Small intestine (tissue), 7 donors: ENCODE data around the gene ADCY4. TPM values are rescaled to one million over a fixed set of nuclear protein-coding genes. Genes with fewer than 3 reads are reported as not detected.

Source experiments
- DNase-seq, 2 donors: peaks; one replicate each; pipeline versions ENCODE4 v3.0.0 to v3.0.0-alpha.2; 2013
- FAIRE-seq: peaks from 2 replicates; lab custom pipeline; 2012; peaks lifted over from hg19 to GRCh38; lab: Jason Lieb, UNC
- H3K27ac ChIP-seq, 3 donors: one replicate each; pipeline ENCODE4 v1.5.1; 2013; ENCODE audit warnings: low read length in 2 of 3, mild to moderate bottlenecking in 2 of 3, control low read depth in 1 of 3, inconsistent platforms in 1 of 3, low read depth in 1 of 3, moderate library complexity in 1 of 3
- H3K27me3 ChIP-seq, 3 donors: one replicate each; pipeline ENCODE4 v1.6.1; 2013; ENCODE audit warnings: low read length in 3 of 3, inconsistent platforms in 1 of 3; ENCODE audit not compliant: control insufficient read depth in 3 of 3, insufficient read depth in 3 of 3
- H3K36me3 ChIP-seq, 3 donors: one replicate each; pipeline ENCODE4 v1.6.1; 2013; ENCODE audit warnings: low read length in 3 of 3, inconsistent platforms in 1 of 3, low read depth in 1 of 3, mild to moderate bottlenecking in 1 of 3, moderate library complexity in 1 of 3; ENCODE audit not compliant: control insufficient read depth in 3 of 3, insufficient read depth in 2 of 3
- H3K4me1 ChIP-seq, 3 donors: one replicate each; pipeline ENCODE4 v1.6.1; 2013; ENCODE audit warnings: low read length in 2 of 3, inconsistent platforms in 1 of 3, low read depth in 1 of 3, mild to moderate bottlenecking in 1 of 3, moderate library complexity in 1 of 3; ENCODE audit not compliant: control insufficient read depth in 3 of 3, insufficient read depth in 2 of 3
- H3K4me3 ChIP-seq, 3 donors: one replicate each; pipeline ENCODE4 v1.5.1; 2013; ENCODE audit warnings: low read length in 3 of 3, control low read depth in 1 of 3, inconsistent platforms in 1 of 3, low read depth in 1 of 3, mild to moderate bottlenecking in 1 of 3, moderate library complexity in 1 of 3
- H3K9me3 ChIP-seq, 2 donors: one replicate each; pipeline ENCODE4 v1.6.1; 2013; ENCODE audit warnings: low read depth in 1 of 2, low read length in 1 of 2; ENCODE audit not compliant: control insufficient read depth in 2 of 2, insufficient read depth in 1 of 2
- WGBS, 3 donors: extraction: QIAGEN DNeasy Blood & Tissue Kit; methylation state at CpG; one replicate each; pipeline ENCODE4 v1.1.7; 2013; 5-methylcytosine and 5-hydroxymethylcytosine counted together
- polyA plus RNA-seq, 4 donors: library from polyadenylated mRNA; stranded (reverse) in 3 of 4; unstranded in 1 of 4; fragments of 200-250 nt in 3 of 4; fragments of 120-200 nt in 1 of 4; gene quantifications; one replicate each; pipeline versions ENCODE4 v1.2.1 to v1.2.3, GENCODE V29; 2013
- donor health status: healthy with polysubstance abuse.
- donor health status: control.
- donor health status: control.
- donor health status: Bipolar disorder and iron deficiency.
- donor health status: healthy.

ADCY4 gene
- polyA plus RNA-seq, 4 donors = 3.4 to 16.4 (median 6.1) TPM

DNA sequence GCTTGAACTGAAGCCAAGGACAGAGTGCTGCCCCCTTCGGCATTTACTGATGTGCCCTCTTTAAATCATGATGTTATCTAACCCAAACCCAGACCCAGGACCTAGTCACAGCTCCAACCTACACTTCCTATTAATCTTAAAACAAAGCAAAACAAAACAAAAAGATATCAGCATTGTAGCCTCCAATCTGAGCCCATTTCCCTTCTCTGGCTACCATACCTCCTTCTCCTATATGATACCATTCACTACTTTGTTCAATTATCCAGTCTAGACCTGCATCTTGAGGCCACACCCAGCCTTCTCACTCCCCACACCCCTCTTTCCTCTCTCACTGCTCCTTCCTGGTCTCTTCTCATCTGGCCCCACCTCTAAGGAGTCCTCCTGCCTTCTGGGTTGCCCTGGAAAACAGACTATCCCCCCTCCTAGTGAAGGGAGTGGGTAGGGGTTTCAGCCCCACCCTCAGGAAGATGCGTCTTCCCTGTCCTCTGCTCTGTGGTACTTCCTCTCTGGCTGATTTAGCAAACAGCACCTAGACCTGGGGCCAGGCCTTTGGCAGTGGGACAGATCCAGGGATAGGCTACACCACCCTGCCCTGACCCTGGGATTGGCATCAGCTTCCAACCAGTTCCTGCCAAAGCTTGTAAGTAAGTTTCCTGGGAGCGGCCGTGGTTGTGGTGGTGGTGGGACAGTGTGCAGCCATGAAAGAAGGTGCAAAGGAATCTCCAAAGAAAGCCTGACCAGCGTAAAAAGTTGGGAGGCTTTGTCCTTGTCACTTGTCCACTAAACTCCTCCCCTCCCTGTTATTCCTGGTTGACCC, 20.3 kb downstream of the ADCY4 start:
- Histone ChIP-seq H3K4me3 (no peak overlapping the region), H3K27ac (peak overlapping the region in 1 of 3 donors; percentile 76), H3K4me1 (peaks cover 9 to 27% (median 12%) of the 10 kb centered on the region in 3 donors), H3K27me3 (peaks cover 0 to 44% (median 3%) of the 10 kb centered on the region in 3 donors), H3K9me3 (no peaks in the 10 kb centered on the region), H3K36me3 (peaks cover 0 to 19% (median 0%) of the 10 kb centered on the region in 3 donors)
- WGBS, 3 donors = 77 to 82% (median 80%) methylated on average over 5 of the region's 5 CpGs
- DNase-seq = no peak
- FAIRE-seq = no peak

DNA sequence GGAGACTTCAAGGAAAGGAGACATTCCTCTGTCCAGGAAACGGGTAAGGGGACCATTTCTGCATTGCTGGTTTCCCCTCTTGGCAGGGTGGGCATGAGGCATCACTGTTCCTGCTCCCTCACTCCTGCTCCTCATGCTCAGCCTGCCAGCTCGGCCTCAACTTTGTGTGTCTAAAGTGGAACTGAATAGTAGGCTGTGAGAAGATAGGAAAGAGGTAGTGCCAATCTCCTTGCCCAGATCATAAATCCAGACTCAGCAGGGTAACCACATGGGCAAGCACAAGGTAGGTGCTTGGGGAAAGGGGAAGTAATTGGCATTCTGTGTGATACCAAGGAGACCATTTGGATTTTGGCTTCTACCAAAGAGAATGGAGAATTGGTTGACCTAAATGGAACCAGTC, 21.0 kb downstream of the ADCY4 start:
- Histone ChIP-seq H3K27ac (peak overlapping the region in 1 of 3 donors; percentile 46), H3K4me1 (peaks cover 9 to 34% (median 18%) of the 10 kb centered on the region in 3 donors), H3K27me3 (peaks cover 0 to 40% (median 0%) of the 10 kb centered on the region in 3 donors), H3K36me3 (peaks cover 0 to 21% (median 0%) of the 10 kb centered on the region in 3 donors), H3K9me3 (no peaks in the 10 kb centered on the region), H3K4me3 (no peak overlapping the region)
- no peak for DNase-seq
- FAIRE-seq = no peak
- 81 to 91% (median 90%) methylated on average over 2 of the region's 2 CpGs for WGBS, 3 donors

DNA sequence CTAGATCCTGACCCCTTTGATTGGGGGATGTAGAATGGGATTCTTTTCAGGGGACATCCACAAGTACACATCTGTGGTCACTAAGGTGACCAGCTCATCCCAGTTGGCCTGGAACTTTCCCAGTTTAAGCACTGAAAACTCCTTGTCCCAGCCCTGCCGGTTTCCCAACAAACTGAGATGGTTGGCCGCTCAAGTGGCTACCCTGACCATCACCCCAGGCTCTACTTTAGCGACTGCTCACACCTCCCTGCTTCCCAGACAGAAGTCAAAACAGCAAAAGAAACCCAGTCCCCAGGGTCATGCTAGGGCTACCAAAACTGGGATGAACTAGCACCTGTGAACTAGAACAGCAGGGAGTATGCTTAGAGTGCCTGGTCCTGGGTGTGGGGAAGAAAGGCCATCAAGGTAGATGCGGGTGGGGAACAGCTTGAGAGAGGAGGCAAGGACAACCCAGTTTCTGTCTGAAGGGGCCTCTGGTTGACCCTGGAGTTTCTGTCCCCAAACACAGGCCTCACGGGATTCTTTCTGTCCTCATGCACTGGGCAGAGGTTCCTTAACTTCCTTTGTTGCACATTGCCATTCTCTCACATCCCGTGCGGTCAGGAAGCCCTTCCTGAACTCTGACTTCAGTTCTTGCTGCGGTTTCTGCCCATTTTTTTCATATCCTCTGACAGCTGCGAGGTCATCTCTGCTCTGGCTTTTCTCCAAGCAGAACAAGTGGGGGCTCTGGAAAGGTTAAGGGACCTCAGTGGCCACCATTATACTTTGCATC, 21.9 kb downstream of the ADCY4 start:
- H3K27ac ChIP-seq = peak overlapping the region in 2 of 3 donors; percentile 16 to 81
- FAIRE-seq = no peak
- DNase-seq = peak in 1 of 2 donors; percentile 52
- H3K4me3 ChIP-seq = no peak overlapping the region
- H3K4me1 ChIP-seq = peaks cover 9 to 38% (median 19%) of the 10 kb centered on the region in 3 donors
- H3K9me3 ChIP-seq = no peaks in the 10 kb centered on the region
- peaks cover 0 to 26% (median 0%) of the 10 kb centered on the region in 3 donors for H3K36me3 ChIP-seq
- WGBS, 3 donors = 63 to 79% (median 75%) methylated on average over 9 of the region's 9 CpGs
- peaks cover 0 to 31% (median 0%) of the 10 kb centered on the region in 3 donors for H3K27me3 ChIP-seq

- Histone ChIP-seq H3K27ac (peak overlapping the region in 2 of 3 donors; percentile 74 to 83), H3K4me3 (peak overlapping the region in 2 of 3 donors; percentile 18 to 54), H3K36me3 (peaks cover 0 to 34% (median 0%) of the 10 kb centered on the region in 3 donors), H3K27me3 (peaks cover 0 to 22% (median 0%) of the 10 kb centered on the region in 3 donors), H3K9me3 (no peaks in the 10 kb centered on the region), H3K4me1 (peaks cover 9 to 45% (median 19%) of the 10 kb centered on the region in 3 donors)
- FAIRE-seq (no peak), DNase-seq (no peak)
- 88 to 100% (median 90%) methylated on average over 1 of the region's 1 CpG for WGBS, 3 donors
Measured at GRCh38 chr14:24311837-24312615, 22.8 kb downstream of the ADCY4 start.

GRCh38 chr14:24310646-24311604, 23.9 kb downstream of the ADCY4 start, which contains the start of gene LTB4R:
LTB4R (plus strand) TSS chr14:24311502; CDS start chr14:24315652, 4,150 bp downstream.
- peak within 1 kb of the TSS; percentile 67 to 83 (median 74) for H3K27ac ChIP-seq
- FAIRE-seq (no peak), DNase-seq (peak; percentile 63 to 81)
- peaks cover 5 to 42% (median 8%) of the 10 kb centered on the region in 3 donors for H3K36me3 ChIP-seq
- WGBS, 3 donors = 25 to 43% (median 25%) methylated on average over 85 to 99 of the region's 99 CpGs
- H3K27me3 ChIP-seq = peaks cover 0 to 14% (median 0%) of the 10 kb centered on the region in 3 donors
- peak within 1 kb of the TSS; percentile 12 to 54 (median 18) for H3K4me3 ChIP-seq
- no peaks in the 10 kb centered on the region for H3K9me3 ChIP-seq
- peaks cover 9 to 55% (median 19%) of the 10 kb centered on the region in 3 donors for H3K4me1 ChIP-seq

DNA sequence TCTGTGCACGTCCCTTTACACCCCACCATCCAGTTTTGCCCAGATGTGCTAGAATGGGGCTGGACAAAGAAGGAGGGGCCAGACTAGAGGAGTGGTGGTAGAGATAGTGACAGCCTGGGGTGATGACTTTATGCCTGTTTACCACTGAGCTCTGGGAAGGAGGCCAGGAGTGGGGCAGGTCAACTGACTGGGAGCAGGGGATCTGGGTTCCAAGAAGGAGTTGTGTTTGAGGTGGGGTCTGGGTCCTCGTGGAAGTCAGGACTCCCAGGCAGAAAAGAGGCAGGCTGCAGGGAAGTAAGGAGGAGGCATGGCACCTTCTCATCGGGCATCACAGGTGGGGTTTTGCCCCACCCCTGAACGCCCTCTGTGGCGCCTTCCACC, 24.6 kb downstream of the ADCY4 start:
- peaks cover 9 to 59% (median 18%) of the 10 kb centered on the region in 3 donors for H3K4me1 ChIP-seq
- peak overlapping the region; percentile 67 to 83 (median 74) for H3K27ac ChIP-seq
- DNase-seq = peak; percentile 59 to 75
- WGBS, 3 donors = 11 to 28% (median 12%) methylated on average over 5 of the region's 5 CpGs
- H3K9me3 ChIP-seq = no peaks in the 10 kb centered on the region
- no peak for FAIRE-seq
- peak overlapping the region in 1 of 3 donors; percentile 54 for H3K4me3 ChIP-seq
- H3K36me3 ChIP-seq = peaks cover 12 to 49% (median 14%) of the 10 kb centered on the region in 3 donors
- H3K27me3 ChIP-seq = peaks cover 0 to 7% (median 0%) of the 10 kb centered on the region in 3 donors
